ENCODE data around the gene OR51A7. TPM values are rescaled to one million over a fixed set of nuclear protein-coding genes. Genes with fewer than 3 reads are reported as not detected.

OR51A7 gene
- total RNA-seq, 1 experiment from 2014 or later = not detected

DNA sequence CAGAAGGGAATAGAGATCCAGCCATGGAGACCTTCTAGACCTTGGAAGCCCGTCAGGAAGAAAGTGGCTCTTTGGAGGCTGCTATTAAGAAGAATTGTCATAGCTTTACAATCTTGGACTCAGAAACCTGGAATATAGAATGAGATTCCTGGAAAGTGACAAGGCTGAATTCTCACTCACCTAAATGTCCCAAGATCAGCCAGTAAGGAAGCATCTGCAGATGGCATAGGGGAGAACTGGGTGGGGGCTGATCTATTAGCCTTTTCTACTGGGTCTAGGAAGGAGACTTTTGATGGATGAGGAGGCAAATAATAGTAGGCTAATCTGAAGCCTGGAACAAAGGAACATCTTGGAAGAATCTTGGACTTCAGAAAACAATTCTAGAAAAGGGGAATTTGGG, 20.7 kb downstream of the OR51A7 start, which contains the start of gene OR51G1:
TSS of gene OR51G1 (minus strand) at position 101 of the 400 bp plus-strand sequence. CDS start at position 101, 0 bp downstream.
- ChIA-PET POLR2A (no interaction called here), CTCF (no interaction called here), RAD21 (ENCODE audit: low non-redundant PET in 1 of 2, low total read pairs in 2 of 2, uncharacterized antibody in 2 of 2, unreplicated experiment in 2 of 2) (no interaction called here)
- no peaks in the 10 kb centered on the region for H3K4me1 ChIP-seq (ENCODE audit: control insufficient read depth in 1 of 2, insufficient read depth in 2 of 2, low read length in 2 of 2)
- DNase-seq (ENCODE audit: low read depth, low spot score) (no peak), ATAC-seq (no peak)
- BruUV-seq (replicated peaks) = no TSS peak
- H3K4me3 ChIP-seq (replicated peaks in 1 of 2; ENCODE audit: low read depth in 1 of 2, low read length in 2 of 2) = no peak within 1 kb of the TSS
- no peaks in the 10 kb centered on the region for H3K79me2 ChIP-seq (ENCODE audit: insufficient read depth, low read length)
- H3K36me3 ChIP-seq (ENCODE audit: control insufficient read depth in 1 of 2, insufficient read depth in 2 of 2, low read length in 2 of 2) = no peaks in the 10 kb centered on the region
- H3K4me2 ChIP-seq (ENCODE audit: low read length) = no peak within 1 kb of the TSS
- no peak within 1 kb of the TSS for H2AFZ ChIP-seq (ENCODE audit: low read depth, low read length, poor library complexity, severe bottlenecking)
- intact Hi-C loops (cut with micrococcal nuclease) = no loop called here
- TF ChIP-seq CBX3 (IDR thresholded peaks at IDR 0.05; ENCODE audit: low read depth) = no peak
- no peak for TF ChIP-seq ZFX (IDR thresholded peaks at IDR 0.05)
- TF ChIP-seq ELF1 (IDR thresholded peaks at IDR 0.05; ENCODE audit: borderline replicate concordance, low read depth) = no peak
- TF ChIP-seq, protein P1, sequence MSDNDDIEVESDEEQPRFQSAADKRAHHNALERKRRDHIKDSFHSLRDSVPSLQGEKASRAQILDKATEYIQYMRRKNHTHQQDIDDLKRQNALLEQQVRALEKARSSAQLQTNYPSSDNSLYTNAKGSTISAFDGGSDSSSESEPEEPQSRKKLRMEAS (IDR thresholded peaks at IDR 0.05) = no peak
- no peak for TF ChIP-seq POLR2A (IDR thresholded peaks at IDR 0.05; ENCODE audit: borderline replicate concordance, extremely low read depth, insufficient read depth, insufficient read length)
- no peak for TF ChIP-seq SP1 (IDR thresholded peaks at IDR 0.05; ENCODE audit: low read depth)
- TF ChIP-seq, protein P2, sequence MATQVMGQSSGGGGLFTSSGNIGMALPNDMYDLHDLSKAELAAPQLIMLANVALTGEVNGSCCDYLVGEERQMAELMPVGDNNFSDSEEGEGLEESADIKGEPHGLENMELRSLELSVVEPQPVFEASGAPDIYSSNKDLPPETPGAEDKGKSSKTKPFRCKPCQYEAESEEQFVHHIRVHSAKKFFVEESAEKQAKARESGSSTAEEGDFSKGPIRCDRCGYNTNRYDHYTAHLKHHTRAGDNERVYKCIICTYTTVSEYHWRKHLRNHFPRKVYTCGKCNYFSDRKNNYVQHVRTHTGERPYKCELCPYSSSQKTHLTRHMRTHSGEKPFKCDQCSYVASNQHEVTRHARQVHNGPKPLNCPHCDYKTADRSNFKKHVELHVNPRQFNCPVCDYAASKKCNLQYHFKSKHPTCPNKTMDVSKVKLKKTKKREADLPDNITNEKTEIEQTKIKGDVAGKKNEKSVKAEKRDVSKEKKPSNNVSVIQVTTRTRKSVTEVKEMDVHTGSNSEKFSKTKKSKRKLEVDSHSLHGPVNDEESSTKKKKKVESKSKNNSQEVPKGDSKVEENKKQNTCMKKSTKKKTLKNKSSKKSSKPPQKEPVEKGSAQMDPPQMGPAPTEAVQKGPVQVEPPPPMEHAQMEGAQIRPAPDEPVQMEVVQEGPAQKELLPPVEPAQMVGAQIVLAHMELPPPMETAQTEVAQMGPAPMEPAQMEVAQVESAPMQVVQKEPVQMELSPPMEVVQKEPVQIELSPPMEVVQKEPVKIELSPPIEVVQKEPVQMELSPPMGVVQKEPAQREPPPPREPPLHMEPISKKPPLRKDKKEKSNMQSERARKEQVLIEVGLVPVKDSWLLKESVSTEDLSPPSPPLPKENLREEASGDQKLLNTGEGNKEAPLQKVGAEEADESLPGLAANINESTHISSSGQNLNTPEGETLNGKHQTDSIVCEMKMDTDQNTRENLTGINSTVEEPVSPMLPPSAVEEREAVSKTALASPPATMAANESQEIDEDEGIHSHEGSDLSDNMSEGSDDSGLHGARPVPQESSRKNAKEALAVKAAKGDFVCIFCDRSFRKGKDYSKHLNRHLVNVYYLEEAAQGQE (IDR thresholded peaks at IDR 0.05; ENCODE audit: low read depth) = no peak
- TF ChIP-seq EGR1 (IDR thresholded peaks at IDR 0.05; ENCODE audit: low read depth) = no peak
- TF ChIP-seq EZH2 (IDR thresholded peaks at IDR 0.05) = no peak
- TF ChIP-seq RAD21 (IDR thresholded peaks at IDR 0.05; ENCODE audit: low read depth) = no peak
- no peak for TF ChIP-seq CTCF (IDR thresholded peaks at IDR 0.05 in 2 of 3, conservative IDR thresholded peaks at IDR 0.05 in 1 of 3; ENCODE audit: borderline replicate concordance in 1 of 3, insufficient read depth in 1 of 3, low read depth in 2 of 3, low read length in 2 of 3)
- H4K20me1 ChIP-seq (ENCODE audit: insufficient read depth) = no peaks in the 10 kb centered on the region
- no peak within 1 kb of the TSS for H3K9ac ChIP-seq (ENCODE audit: low read length)
- H3K27ac ChIP-seq (ENCODE audit: low read depth, low read length) = no peak within 1 kb of the TSS
- H3K9me2 ChIP-seq (ENCODE audit: insufficient read depth) = no peaks in the 10 kb centered on the region
- no peaks in the 10 kb centered on the region for H3K9me3 ChIP-seq (ENCODE audit: control insufficient read depth in 1 of 2, insufficient read depth in 1 of 2, low read depth in 1 of 2, low read length in 2 of 2)
- peaks cover 15% of the 10 kb centered on the region for H3K27me3 ChIP-seq (ENCODE audit: insufficient read depth, low read length)
